ENCODE results near the gene NRSN1.
A peak's percentile ranks its signal among the peaks of the same experiment; 100 is the strongest.
"Not testable (repeated sequence)": the region's sequence is repeated elsewhere in the genome, so short reads cannot be mapped to it uniquely, and the experiment has no call there.

Gene NRSN1, protein sequence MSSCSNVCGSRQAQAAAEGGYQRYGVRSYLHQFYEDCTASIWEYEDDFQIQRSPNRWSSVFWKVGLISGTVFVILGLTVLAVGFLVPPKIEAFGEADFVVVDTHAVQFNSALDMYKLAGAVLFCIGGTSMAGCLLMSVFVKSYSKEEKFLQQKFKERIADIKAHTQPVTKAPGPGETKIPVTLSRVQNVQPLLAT

DNA sequence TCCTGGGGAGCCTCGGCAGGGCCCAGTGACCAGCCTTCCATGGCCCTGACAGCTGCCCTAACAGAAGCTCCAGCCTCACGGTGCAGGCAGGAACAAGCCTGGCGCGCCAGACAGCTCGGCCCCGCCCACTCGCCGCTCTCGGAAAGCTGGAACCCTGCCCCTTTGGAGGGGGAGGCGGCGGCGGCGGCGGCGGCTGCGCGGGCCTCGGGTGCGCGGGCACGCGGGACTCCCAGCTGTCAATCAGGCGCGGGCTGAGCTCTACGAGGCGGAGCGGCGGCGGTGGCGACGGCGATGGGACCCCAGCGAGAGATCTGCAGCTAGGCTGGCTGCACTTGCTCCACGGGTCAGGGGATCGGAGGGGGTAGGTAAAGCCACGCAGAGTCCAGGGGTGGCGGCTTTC is at the start of gene NRSN1:
NRSN1 (plus strand) TSS at position 236 of the 400 bp plus-strand sequence. CDS start 8,113 bp downstream, outside the sequence.
- DNase-seq = peak; percentile 76

DNA sequence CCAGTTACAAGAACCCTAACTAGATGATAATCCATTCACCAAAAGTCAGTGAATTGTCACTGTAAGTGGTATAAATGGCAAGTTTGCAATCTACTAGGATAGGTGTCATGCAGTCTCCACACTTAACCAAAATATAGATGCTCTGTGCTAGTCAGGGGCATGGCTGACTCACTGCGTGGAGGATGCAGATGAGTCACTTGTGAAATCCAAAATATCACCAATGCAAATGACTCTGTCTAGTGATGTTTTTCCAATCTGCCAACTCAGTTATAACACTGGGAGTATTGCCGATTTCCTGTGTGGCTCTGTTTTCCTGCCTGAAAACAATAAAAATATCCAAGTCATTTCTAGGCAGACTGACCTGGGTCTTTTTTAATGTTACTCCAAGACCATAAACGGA is 47.8 kb upstream of the NRSN1 start:
- DNase-seq = no peak

DNA sequence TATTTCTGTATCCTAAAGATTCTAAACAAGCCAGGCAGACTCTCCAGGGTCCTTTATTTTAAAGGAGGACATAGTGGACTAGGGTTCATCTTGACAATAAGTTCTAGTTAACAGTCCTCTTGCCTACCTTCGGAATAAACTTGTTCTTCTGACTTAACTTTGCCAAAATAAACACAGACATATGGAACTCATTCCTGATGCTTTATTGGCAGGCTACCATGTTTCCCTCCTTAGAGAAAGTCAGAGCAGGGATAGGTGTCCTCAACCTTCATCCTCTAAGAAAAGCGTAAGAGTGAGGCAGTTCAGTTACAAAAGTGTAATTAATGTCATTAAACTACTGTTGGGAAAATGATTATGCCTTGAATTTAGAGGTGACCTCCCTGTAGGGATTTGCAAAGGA is 46.9 kb upstream of the NRSN1 start:
- DNase-seq = no peak

DNA sequence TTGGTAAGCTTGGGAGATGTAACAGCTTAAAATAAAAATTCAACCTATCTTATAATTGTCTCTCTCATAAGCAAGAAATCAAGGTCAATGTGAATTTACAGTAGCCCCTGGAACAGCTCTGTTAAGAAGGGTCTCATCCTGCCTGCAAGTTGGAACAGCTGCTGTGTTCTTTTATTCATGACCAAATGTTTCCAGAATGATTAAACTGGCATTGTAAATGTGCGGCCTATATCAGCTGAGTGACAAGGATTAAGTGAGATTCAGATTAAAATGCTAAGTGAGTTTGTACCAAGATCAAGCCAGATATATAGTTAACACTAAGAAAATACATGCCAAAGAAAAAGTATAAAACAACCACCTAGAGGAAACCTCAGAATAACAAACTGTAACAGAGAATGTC is 45.3 kb upstream of the NRSN1 start:
- DNase-seq = no peak

DNA sequence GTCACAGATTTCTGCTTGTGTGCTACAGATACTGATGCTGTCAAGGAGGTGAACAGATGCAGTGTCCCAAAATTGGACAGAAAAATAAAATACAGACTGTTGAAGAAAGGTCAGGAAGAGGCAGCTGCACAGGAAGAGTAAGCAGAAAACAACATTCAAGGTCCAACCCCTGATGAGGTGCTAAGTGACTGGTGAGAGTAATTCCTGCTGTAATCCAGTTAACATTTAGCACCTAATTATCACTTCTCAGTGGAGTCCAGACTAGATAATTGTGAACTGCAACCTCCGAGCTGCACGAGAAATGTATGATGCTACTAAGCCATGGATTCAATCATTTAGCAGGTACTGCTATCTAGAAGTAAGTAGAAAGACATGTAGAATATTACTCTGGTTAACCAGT is 36.3 kb upstream of the NRSN1 start:
- no peak for DNase-seq

DNA sequence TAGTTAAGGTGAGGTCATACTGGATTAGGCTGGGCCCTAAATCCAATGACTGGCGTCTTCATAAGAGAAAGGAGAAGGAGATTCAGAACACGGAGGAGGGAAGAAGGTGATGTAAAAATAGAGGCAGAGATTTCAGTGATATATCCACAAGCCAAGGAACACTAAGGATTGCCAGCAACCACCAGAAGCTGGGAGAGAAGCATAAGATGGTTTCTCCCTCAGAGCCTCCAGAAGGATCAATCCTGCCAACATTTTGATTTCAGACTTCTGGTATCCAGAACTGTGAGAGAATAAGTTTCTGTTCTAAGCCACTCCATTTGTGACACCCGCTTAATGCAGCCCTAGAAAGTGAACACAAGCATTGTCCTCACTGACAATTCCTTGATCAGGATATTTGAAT is 33.6 kb upstream of the NRSN1 start:
- no peak for DNase-seq

DNA sequence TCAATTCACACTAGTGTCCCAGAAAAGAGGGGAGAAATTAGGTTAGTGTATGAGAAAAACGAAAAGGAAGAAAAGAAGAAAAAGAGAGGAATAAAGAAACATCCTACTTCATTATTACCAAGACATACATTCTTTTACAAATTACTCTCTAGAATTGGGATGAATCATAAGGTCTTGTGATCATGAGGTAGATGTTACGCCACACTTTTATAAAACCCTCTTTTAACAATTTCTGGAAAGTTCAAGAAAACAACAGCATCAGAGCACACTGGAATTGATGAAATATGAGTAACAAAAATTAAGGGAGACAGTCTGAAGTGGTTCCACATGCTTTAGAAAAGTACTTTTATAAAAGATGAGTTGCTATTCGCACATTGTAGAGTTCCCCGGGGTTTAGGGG is 32.6 kb upstream of the NRSN1 start:
- no peak for DNase-seq

DNA sequence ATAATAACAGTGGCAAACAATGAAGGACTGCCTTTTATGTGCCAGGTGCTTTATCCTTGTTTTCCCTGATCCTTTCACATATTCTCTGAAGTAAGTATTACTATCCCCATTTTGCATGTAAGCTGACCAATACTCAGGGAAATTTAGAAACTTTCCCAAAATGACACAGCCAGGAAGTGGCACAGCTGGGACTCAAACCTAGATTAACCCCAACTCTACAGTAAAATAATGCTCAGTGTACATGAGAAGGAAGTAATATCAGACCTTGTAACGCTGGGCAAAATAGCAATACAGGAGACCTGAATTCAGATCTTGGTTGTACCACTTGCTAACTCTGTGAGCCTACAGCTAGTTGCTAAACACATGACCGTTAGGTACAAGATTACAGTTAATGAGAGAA is 26.8 kb upstream of the NRSN1 start:
- DNase-seq = no peak

DNA sequence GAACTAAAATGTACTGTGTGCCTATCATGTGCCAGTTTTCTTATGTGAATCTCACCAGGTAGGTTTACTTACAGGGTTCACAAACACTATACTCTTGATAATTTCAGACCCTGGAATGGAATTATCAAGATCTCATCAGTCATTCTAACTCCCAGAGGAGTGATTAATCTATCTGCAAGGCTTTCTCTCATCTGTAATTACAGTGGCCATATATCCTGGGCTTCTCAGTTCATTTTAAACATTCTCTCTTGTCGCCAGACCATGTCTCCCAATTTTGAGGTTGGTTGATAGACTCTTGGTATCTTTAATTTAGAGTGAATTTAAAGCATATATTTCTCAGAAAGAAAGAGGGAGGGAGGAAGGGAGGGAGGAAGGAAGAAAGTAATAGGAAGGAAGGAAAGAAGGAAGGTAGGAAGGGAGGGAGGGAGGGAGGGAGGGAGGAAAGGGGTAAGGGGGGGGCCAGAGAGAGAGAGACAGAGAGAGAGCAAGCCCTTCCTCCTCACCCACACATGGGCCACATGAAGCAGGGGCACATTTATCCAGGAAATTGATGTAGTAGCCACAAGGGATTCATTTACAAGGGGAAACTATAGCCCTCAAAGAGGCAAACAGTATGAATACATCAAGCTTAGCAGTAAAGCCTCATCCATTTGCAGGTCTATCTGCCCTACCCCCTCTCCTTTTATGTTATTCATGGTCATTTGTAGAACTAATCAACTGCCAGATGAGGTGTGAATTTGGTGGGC is 25.8 kb upstream of the NRSN1 start:
- DNase-seq = no peak

DNA sequence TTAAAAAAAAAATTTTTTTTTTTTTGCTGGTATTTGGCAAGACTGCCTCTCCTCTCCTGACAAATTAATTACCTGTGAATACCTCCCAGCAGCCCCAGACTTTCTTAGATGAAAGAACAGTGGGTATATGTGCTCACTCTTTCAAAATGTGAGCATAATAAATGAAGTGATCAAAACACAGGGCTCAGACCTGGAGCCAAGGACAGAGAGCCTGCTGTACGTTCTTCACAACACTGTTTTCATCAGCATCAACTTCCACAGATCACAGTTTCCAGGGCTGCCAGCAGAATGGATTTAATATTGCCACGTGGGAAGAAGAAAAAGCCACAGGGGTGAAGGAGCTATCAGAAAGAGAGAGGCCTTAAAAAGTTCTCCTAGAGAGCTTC is 25.3 kb upstream of the NRSN1 start:
- DNase-seq = no peak

DNA sequence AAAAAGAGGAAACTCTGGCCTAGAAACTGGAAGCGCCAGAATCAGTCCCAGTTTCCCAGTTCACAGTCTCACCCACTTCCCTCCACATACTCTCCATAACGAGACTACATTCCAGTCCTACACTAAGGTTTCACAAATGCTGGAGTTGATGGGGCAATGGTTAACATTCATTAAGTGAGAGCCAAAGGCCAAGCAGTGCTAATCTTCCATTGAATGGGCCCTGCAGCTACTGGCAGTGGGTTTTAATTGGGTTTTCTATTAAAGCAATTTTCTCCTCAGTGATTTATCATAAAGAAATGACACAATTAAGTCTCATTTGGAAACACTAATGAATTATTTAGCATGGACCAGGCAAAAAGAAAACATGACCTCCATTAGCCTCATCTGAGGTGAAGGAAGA is 20.8 kb upstream of the NRSN1 start:
- DNase-seq = no peak

DNA sequence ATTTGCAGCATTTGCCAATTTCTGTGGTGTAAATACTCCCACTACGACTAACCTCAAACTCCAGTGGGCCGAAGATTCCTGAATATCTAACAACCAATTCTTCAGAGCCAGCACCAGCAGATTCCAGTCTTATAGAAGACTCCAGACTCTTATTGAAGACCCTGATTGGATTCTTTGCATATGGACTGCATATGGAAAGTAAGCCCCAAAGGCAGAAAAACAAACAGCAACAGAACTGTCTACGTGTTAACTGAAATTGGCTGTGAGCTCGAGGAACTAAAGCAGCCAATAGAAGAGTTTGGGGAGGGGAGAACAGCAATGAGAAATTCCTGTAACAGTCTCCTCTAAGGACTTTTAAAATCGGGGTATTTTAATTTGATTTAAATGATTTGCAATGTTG is 19.7 kb upstream of the NRSN1 start:
- DNase-seq = no peak

DNA sequence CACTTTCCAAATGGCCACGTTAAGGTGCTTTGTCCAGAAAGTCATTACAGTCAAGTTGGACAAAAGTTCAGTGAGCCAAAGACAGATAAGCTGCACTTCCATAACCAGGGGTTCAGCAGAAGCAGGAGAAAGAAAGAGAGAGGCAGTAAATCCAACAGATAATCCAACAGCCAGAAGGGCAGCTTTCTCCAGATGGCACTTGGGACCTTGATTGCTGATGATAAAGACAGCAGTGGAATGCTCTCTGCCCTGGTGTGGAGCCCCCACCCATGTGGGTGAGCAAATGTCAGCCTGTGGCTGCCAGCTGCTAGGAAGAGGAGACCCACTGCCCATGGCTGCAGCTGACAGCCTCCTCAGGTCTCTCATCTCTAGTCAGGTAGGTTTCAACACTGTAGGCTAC is 18.7 kb upstream of the NRSN1 start:
- no peak for DNase-seq

DNA sequence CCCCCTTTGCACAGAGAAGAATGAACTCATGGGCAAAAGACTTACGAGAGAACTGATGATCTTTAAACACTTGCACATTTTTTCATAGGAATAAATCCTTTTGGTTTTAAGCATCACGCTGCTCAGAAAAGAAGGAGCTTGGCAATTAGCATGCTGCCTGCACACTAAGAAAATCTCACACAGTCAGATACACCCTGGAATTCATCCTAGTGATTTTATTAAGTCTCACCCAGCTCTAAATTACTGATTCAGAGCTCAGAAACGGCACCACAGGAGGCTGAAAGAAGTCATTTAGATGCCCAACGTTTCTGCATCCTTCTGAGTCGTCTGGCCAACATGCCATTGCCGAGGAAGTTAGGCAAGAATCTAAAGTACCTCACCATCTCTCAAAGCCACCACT is 18.0 kb upstream of the NRSN1 start:
- no peak for DNase-seq

DNA sequence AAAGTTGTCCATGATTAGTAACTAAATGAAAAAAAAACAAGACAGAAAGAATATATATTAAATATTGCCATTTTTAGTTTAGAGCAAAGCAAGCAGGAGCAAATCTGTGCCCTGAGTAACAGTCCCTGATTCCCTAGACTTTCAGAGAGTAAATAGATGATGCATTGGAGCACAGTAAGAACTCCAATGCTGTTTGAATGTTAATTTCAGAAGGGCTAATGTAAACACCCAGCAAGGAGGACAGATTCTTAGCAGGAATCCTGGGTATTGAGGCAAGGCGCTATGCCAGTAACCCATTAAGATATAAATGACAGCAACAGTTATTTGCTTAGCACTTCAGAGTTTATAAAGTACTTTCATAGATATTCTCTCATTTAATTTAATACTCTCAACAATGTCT is 15.6 kb upstream of the NRSN1 start:
- no peak for DNase-seq

DNA sequence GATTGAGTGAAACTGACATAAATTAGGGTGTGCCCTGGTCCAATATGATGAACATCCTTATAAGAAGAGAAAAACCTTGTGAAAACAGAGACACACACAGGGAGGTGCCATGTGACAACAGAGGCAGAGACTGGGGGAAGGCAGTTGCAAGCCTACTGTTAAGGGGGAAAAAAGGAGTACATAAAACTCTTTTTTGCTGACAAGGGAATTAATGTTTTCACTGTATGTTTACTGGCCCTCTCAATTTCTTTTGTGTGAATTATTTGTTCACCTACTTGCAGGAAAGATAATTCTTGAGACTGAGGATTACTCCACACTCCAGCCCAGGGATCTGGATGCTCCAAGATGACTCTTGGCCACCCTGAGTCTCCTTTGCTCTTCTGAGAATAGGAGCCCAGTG is 12.1 kb upstream of the NRSN1 start:
- DNase-seq = no peak

DNA sequence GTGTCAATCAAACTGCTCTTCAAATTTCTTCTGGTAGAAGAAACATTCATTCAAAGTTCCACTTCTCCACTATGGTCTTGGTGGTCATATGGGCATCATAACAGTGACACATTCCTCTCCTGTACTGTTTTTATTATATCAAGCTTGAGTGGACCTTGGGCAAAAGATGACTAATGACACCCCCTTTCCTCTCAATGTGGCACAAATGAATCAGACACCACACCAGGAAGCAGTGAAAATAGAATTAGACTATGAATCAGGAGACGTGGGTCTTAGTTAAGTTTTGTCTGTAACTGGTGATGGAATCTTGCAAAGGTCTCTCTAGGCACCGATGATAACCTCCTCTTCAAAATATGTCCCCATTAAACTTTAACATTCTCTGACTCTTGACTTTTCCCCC is 9.0 kb upstream of the NRSN1 start:
- no peak for DNase-seq

DNA sequence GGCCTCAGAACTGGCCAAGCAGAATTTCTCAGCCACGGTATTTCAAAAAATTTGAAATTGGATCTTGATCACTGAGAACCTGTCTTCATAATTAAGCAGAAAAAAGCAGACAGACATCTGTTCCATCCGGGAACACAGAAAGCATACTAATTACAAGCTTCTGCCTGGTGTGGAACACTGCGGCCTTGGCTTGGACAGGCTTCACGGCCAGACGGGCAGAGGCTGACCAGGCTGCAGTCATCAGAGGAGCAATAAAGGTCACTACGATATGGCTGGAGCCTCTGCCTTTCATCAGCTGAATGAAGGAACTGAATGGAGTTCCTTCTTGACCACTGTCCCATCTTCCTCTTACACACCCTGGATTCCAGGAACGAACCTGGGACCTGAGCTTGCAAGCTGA is 3.9 kb upstream of the NRSN1 start:
- no peak for DNase-seq

DNA sequence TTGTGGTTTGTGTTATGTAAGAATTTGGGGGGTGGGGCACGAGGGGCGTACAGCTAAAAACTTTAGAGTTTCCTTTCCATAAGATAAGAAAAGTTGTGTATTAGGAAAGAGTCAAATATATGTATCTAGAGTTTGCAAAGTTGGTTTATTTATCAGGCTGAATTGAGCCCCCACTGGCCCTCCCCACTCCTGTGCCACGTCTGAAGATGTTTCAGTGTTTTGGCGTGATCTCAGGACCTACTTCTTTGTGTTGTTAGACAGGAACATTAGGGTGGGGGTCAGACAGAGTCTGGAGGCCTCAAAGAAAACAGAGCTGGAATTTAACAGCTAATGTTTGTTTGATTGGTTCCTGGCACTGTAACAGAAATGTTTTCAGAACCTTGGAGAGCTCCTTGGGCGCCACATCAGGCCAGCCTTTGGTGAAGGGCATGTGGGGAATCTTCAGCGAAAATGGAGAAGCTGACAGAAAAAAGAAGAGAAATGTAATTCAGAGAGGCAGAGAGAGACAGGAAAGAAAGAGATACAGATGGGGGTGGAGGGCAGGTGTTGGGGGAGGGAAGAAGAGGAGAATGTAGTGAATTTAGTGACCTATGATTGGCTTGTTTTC is 674 bp downstream of the NRSN1 start:
- peak; percentile 66 for DNase-seq

DNA sequence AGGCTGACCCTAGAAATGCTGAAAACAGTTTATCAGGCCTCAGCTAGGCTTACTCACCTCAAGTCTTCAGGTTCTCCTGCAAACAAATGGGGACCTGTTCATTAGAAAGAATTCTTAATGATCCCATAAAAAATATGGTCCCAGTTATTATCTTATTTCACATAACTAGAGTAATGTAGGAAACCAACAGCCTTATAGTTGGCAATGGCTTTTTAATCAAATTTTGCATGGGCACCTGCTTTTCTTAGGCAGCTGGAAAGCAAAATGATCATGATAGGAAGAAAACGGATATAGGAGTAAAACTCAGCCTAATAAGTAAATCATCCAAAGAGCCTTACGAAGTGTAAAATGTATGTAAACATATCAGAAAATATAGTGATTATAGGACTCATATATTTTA is 1.3 kb downstream of the NRSN1 start:
- DNase-seq = no peak

DNA sequence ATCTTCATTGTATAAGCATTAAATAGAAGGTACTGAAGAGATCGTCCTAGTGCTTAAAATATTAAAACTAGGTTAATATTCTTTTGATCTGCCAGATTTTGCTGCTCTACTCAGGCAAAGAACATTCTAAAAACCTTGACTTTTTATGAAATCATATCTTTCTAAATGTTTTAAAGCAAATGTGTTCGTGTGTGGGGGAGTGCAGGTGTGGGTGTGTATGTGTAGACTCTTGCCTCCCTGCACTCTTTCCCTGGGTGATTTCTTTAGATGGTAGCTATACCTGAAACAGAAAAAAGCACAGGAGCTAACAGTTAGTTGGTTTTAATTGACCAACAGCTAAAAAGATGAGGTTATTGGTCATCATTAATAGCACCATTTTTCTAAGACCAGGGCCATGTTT is 5.7 kb downstream of the NRSN1 start:
- no peak for DNase-seq

DNA sequence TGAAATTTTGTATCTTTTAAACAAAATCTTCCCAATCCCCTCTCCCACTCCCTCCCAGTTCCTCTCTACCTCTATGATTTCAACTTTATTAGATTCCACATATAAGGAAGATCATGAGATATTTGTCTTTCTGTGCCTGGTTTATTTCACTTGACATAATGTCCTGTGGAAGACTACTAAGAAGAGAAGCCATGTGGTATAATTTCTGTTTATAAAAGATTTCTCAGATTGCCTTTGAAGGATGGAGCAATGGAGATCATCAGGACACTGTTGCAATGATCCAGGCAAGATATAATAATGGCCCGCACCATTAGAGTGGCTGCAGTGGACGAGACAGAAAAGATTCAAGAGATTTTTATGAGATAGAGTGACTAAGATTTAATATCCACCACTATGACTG is 13.1 kb downstream of the NRSN1 start:
- no peak for DNase-seq

DNA sequence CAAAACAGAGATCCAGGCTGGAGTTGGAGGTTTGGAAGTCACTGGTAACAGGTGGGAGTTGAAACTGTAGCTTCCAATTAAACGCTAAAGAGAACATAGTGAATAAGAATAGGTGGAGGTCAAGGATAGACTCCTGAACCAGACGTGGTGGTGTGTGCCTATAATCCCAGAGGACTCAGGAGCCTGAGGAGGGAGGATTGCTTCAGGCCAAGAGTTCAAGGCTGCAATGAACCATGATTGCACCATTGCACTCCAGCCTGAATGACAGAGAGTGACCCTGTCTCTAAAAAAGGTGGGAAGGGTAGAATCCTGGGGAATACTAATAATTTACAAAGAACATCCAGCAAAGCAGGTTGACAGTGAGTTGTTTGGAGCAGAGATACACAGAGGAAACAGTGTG is 13.6 kb downstream of the NRSN1 start:
- DNase-seq = no peak

DNA sequence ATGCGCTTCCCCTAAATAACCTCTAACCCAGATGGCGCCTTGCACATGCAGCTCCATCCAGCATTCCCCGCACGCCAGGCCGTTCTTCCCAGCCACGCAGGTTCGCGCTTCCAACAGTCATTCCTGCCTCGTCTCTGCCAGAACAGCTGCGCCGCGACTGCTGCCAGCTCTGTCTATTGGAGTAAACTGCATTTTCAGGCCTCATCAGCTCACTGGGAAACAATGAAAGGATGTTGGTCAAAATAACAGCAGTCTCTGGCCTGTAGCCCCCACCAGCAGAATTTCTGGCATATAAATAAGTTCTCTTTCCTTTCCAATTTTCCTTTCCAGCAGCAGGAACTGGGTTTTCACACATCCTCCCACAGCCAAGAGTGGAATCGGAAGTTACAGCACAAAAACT is 14.6 kb downstream of the NRSN1 start:
- DNase-seq = no peak

DNA sequence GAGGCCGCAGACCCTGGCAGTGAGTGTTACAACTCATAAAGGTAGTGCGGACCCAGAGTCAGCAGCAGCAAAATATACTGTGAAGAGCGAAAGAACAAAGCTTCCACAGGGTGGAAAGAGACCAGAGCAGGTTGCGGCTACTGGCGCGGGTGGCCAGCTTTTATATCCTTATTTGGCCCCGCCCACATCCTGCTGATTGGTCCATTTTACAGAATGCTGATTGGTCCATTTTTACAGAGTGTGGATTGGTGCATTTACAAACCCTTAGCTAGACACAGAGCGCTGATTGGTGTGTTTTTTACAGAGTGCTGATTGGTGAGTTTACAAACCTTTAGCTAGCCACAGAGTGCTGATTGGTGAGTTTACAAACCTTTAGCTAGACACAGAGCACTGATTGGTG is 16.7 kb downstream of the NRSN1 start:
- not testable (repeated sequence) for DNase-seq
